ENCODE data around the gene NLGN4X. TPM values are rescaled to one million over a fixed set of nuclear protein-coding genes. Genes with fewer than 3 reads are reported as not detected.

NLGN4X gene
- polyA plus RNA-seq, 1 donor from 2014 or later: 18.0 TPM

- Histone ChIP-seq H3K9ac (ENCODE audit: low read length) (no peak overlapping the region), H3F3A (ENCODE audit: insufficient read depth, low read length, poor library complexity, severe bottlenecking) (no peaks in the 10 kb centered on the region), H4K20me1 (ENCODE audit: insufficient read depth) (no peaks in the 10 kb centered on the region), H3K27me3 (ENCODE audit: insufficient read depth, low read depth, low read length) (no peaks in the 10 kb centered on the region), H3K36me3 (ENCODE audit: insufficient read depth, low read length) (no peaks in the 10 kb centered on the region), H3K79me2 (replicated peaks; ENCODE audit: insufficient read depth, low read length) (no peaks in the 10 kb centered on the region), H3K4me2 (ENCODE audit: low read length) (no peak overlapping the region), H3K9me3 (ENCODE audit: low read length) (no peaks in the 10 kb centered on the region), H3K27ac (ENCODE audit: low read length) (no peak overlapping the region), H2AFZ (ENCODE audit: low read depth, low read length) (no peak overlapping the region), H3K4me3 (ENCODE audit: low read length) (no peak overlapping the region), H3K9me2 (ENCODE audit: insufficient read depth, low read length) (no peaks in the 10 kb centered on the region)
- TF ChIP-seq SMC3 (conservative IDR thresholded peaks at IDR 0.05; ENCODE audit: poor library complexity) (no peak), EZH2 (IDR thresholded peaks at IDR 0.05; ENCODE audit: borderline replicate concordance, insufficient read depth, low read length, poor library complexity, severe bottlenecking) (no peak), TAF1 (IDR thresholded peaks at IDR 0.05; ENCODE audit: low read depth) (no peak), EP300 (conservative IDR thresholded peaks at IDR 0.05; ENCODE audit: poor library complexity, severe bottlenecking) (no peak), RAD21 (conservative IDR thresholded peaks at IDR 0.05) (no peak), POLR2AphosphoS5 (IDR thresholded peaks at IDR 0.05) (no peak), REST (IDR thresholded peaks at IDR 0.05; ENCODE audit: borderline replicate concordance) (no peak), MXI1 (conservative IDR thresholded peaks at IDR 0.05; ENCODE audit: poor library complexity, severe bottlenecking) (no peak)
- TF ChIP-seq, protein P1, sequence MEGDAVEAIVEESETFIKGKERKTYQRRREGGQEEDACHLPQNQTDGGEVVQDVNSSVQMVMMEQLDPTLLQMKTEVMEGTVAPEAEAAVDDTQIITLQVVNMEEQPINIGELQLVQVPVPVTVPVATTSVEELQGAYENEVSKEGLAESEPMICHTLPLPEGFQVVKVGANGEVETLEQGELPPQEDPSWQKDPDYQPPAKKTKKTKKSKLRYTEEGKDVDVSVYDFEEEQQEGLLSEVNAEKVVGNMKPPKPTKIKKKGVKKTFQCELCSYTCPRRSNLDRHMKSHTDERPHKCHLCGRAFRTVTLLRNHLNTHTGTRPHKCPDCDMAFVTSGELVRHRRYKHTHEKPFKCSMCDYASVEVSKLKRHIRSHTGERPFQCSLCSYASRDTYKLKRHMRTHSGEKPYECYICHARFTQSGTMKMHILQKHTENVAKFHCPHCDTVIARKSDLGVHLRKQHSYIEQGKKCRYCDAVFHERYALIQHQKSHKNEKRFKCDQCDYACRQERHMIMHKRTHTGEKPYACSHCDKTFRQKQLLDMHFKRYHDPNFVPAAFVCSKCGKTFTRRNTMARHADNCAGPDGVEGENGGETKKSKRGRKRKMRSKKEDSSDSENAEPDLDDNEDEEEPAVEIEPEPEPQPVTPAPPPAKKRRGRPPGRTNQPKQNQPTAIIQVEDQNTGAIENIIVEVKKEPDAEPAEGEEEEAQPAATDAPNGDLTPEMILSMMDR (IDR thresholded peaks at IDR 0.05; ENCODE audit: poor library complexity, severe bottlenecking): no peak
These were observed 226.6 kb downstream of the NLGN4X start for GRCh38 chrX:6002056-6002455.

- Histone ChIP-seq H2AFZ (ENCODE audit: low read depth, low read length) (no peak overlapping the region), H3K9me3 (ENCODE audit: low read length) (no peaks in the 10 kb centered on the region), H3K27me3 (ENCODE audit: insufficient read depth, low read depth, low read length) (no peaks in the 10 kb centered on the region), H3K9me2 (ENCODE audit: insufficient read depth, low read length) (no peaks in the 10 kb centered on the region), H3F3A (ENCODE audit: insufficient read depth, low read length, poor library complexity, severe bottlenecking) (no peaks in the 10 kb centered on the region), H3K27ac (ENCODE audit: low read length) (no peak overlapping the region), H3K9ac (ENCODE audit: low read length) (no peak overlapping the region), H4K20me1 (ENCODE audit: insufficient read depth) (no peaks in the 10 kb centered on the region), H3K79me2 (replicated peaks; ENCODE audit: insufficient read depth, low read length) (no peaks in the 10 kb centered on the region), H3K36me3 (ENCODE audit: insufficient read depth, low read length) (no peaks in the 10 kb centered on the region), H3K4me2 (ENCODE audit: low read length) (no peak overlapping the region), H3K4me3 (ENCODE audit: low read length) (no peak overlapping the region)
- TF ChIP-seq TAF1 (IDR thresholded peaks at IDR 0.05; ENCODE audit: low read depth) (no peak), RAD21 (conservative IDR thresholded peaks at IDR 0.05) (no peak), SMC3 (conservative IDR thresholded peaks at IDR 0.05; ENCODE audit: poor library complexity) (no peak), EP300 (conservative IDR thresholded peaks at IDR 0.05; ENCODE audit: poor library complexity, severe bottlenecking) (no peak), EZH2 (IDR thresholded peaks at IDR 0.05; ENCODE audit: borderline replicate concordance, insufficient read depth, low read length, poor library complexity, severe bottlenecking) (no peak), MXI1 (conservative IDR thresholded peaks at IDR 0.05; ENCODE audit: poor library complexity, severe bottlenecking) (no peak), REST (IDR thresholded peaks at IDR 0.05; ENCODE audit: borderline replicate concordance) (no peak), POLR2AphosphoS5 (IDR thresholded peaks at IDR 0.05) (no peak)
- TF ChIP-seq, protein P1 (IDR thresholded peaks at IDR 0.05; ENCODE audit: poor library complexity, severe bottlenecking): no peak
These were observed 229.8 kb downstream of the NLGN4X start for GRCh38 chrX:5998901-5999300.
